Measurements from ENCODE around the gene LPIN1.

The LPIN1 gene

DNA sequence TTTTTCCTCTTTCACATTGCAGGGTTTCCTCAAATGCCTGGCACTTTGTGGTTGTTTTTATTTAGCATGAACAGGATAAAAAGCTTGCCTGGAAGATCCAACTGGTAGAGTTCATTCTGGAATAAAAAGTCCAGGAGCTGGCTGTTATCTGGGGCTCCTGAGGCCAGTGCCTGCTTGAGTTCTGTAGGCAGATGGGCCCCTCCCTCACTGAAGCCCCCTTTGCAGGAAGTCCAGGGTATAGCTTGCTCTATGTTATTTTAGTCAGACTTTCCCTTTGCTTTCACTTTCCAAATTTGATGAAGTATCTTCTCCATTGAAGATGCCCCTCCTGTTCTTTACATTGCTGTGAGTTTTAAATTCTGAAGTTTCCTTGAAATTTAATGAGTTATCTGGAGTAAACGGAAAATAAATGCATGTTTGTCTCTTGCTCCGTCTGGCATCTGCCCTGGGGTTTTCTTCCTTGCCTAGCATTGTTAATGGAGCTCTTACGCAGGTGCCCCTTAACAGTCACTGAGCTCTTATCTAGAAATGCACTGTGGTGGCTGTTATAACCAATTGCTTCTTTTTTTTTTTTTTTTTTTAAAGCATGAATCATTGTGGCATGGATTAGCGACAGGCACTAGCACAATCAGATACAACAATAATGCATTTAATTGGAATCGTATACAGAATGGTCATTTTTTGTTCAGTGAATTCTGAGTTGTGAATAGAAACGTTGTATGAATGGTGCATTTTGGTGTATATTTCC lies 27.0 kb upstream of the LPIN1 start:
- H3K36me3 ChIP-seq: no peaks in the 10 kb centered on the region
- TF ChIP-seq CTCF (IDR thresholded peaks at IDR 0.05; ENCODE audit: low read depth, low read length): no peak
- H3K4me3 ChIP-seq (ENCODE audit: low read depth, low read length): no peak overlapping the region
- H3K9me3 ChIP-seq (ENCODE audit: severe bottlenecking): no peaks in the 10 kb centered on the region
- no peaks in the 10 kb centered on the region for H3K27me3 ChIP-seq (ENCODE audit: insufficient read depth, low read depth, severe bottlenecking)
- no peak for DNase-seq
- H3K27ac ChIP-seq: no peak overlapping the region

DNA sequence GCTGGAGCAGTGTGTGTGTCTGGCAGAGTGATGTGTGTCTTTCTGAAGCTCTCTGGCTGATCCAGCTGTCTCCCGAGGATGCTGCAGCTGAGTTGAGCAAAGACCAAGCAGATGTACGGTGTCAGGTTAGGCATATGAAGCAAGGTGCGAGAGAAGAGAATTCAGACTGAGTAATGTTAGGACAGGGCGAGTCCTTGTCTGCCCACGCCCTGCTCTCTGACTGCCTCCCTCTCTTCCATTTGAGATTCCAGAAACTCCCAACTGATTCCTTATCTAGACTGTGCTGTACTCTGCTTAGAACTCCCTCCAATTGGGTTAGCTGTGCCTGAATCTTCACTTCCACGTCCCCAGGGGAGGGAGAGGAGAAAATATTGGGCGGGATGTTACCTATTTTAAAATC lies 25.7 kb upstream of the LPIN1 start:
- Histone ChIP-seq H3K9me3 (ENCODE audit: severe bottlenecking) (no peaks in the 10 kb centered on the region), H3K27me3 (ENCODE audit: insufficient read depth, low read depth, severe bottlenecking) (no peaks in the 10 kb centered on the region), H3K36me3 (no peaks in the 10 kb centered on the region), H3K4me3 (ENCODE audit: low read depth, low read length) (no peak overlapping the region), H3K27ac (no peak overlapping the region)
- no peak for TF ChIP-seq CTCF (IDR thresholded peaks at IDR 0.05; ENCODE audit: low read depth, low read length)
- DNase-seq: no peak

GRCh38 chr2:11722292-11723060 lies 24.0 kb upstream of the LPIN1 start:
- no peaks in the 10 kb centered on the region for H3K27me3 ChIP-seq (ENCODE audit: insufficient read depth, low read depth, severe bottlenecking)
- no peak overlapping the region for H3K27ac ChIP-seq
- no peak overlapping the region for H3K4me3 ChIP-seq (ENCODE audit: low read depth, low read length)
- DNase-seq: no peak
- H3K9me3 ChIP-seq (ENCODE audit: severe bottlenecking): no peaks in the 10 kb centered on the region
- H3K36me3 ChIP-seq: no peaks in the 10 kb centered on the region
- TF ChIP-seq CTCF (IDR thresholded peaks at IDR 0.05; ENCODE audit: low read depth, low read length): no peak

GRCh38 chr2:11723061-11723371 lies 23.4 kb upstream of the LPIN1 start:
- H3K27me3 ChIP-seq (ENCODE audit: insufficient read depth, low read depth, severe bottlenecking): no peaks in the 10 kb centered on the region
- no peak for TF ChIP-seq CTCF (IDR thresholded peaks at IDR 0.05; ENCODE audit: low read depth, low read length)
- no peaks in the 10 kb centered on the region for H3K36me3 ChIP-seq
- no peak overlapping the region for H3K4me3 ChIP-seq (ENCODE audit: low read depth, low read length)
- no peak for DNase-seq
- H3K27ac ChIP-seq: no peak overlapping the region
- H3K9me3 ChIP-seq (ENCODE audit: severe bottlenecking): no peaks in the 10 kb centered on the region

GRCh38 chr2:11724151-11724550 lies 22.3 kb upstream of the LPIN1 start:
- TF ChIP-seq CTCF (IDR thresholded peaks at IDR 0.05; ENCODE audit: low read depth, low read length): no peak
- Histone ChIP-seq H3K4me3 (ENCODE audit: low read depth, low read length) (no peak overlapping the region), H3K36me3 (no peaks in the 10 kb centered on the region), H3K9me3 (ENCODE audit: severe bottlenecking) (no peaks in the 10 kb centered on the region), H3K27ac (no peak overlapping the region), H3K27me3 (ENCODE audit: insufficient read depth, low read depth, severe bottlenecking) (no peaks in the 10 kb centered on the region)
- no peak for DNase-seq
